ENCODE results near the gene ADRA2A. TPM values are rescaled to one million over a fixed set of nuclear protein-coding genes. Genes with fewer than 3 reads are reported as not detected.

The ADRA2A gene
- total RNA-seq (2021; ENCODE audit: unreplicated experiment) = 0.05 TPM
- 0.06 TPM for polyA plus RNA-seq (2012; ENCODE audit: insufficient read length)
- percentile 24 among the genes with signal in this experiment for Bru-seq, nascent RNA
- percentile 31 among the genes with signal in this experiment for BruChase-seq, experiment 1, labeled RNA remaining after a 2-hour chase
- BruChase-seq, experiment 2, labeled RNA remaining after a 6-hour chase = percentile 31 among the genes with signal in this experiment
- long read RNA-seq = 0 reads

- H3K27ac ChIP-seq (ENCODE audit: low read length) = no peak within 1 kb of the TSS
Observed at GRCh38 chr10:111076682-111077478, at the start of gene ADRA2A. Gene ADRA2A, plus strand, starts transcription at chr10:111077029. Its CDS starts 968 bp downstream, at chr10:111077997.

More at GRCh38 chr10:111076682-111077478, at the start of gene ADRA2A:
- Histone ChIP-seq H3K36me3 (ENCODE audit: control insufficient read depth, insufficient read depth, low read length) (no peaks in the 10 kb centered on the region), H3K4me1 (ENCODE audit: control insufficient read depth, insufficient read depth, low read length) (no peaks in the 10 kb centered on the region; the same call in 1 of the 2 replicates), H3K9me3 (ENCODE audit: control insufficient read depth, insufficient read depth, low read depth, low read length) (no peaks in the 10 kb centered on the region), H3K4me3 (ENCODE audit: low read depth in 2 of 2, low read length in 2 of 2) (peak within 1 kb of the TSS; percentile 43 to 64), H3K27me3 (ENCODE audit: control insufficient read depth, insufficient read depth, low read length) (peaks cover 29% of the 10 kb centered on the region)
- POLR2A ChIA-PET = no interaction called here
- in situ Hi-C loops (cut with HindIII; ENCODE audit: low pct_unique_long_range_greater_than_20kb, low sequenced_read_pairs) (no loop called here), intact Hi-C loops (cut with micrococcal nuclease; ENCODE audit: unreplicated experiment) (loop anchor here (5.0 to 10.0 kb wide), 3 partner anchors 285 to 1068 kb away; no protein-coding TSS in a partner anchor)
- DNase-seq (ENCODE audit: low read depth, low spot score) (no peak), ATAC-seq (peak; percentile 75)
- no TSS peak for BruUV-seq (replicated peaks)
- CTCF ChIA-PET = interaction anchor here (0.6 kb wide), 2 partner anchors 128 to 330 kb away, joined by 3 to 4 read pairs; no protein-coding TSS in a partner anchor
- no peak for TF ChIP-seq CTCF (IDR thresholded peaks at IDR 0.05)
- no peak for TF ChIP-seq REST (IDR thresholded peaks at IDR 0.05; ENCODE audit: insufficient read depth in 1 of 2, low read depth in 2 of 2, low read length in 1 of 2)
- TF ChIP-seq POLR2AphosphoS5 (IDR thresholded peaks at IDR 0.05; ENCODE audit: low read depth, low read length) = no peak
- TF ChIP-seq TCF7L2 (IDR thresholded peaks at IDR 0.05; ENCODE audit: low read depth, low read length) = no peak
- no peak for TF ChIP-seq SIN3A (IDR thresholded peaks at IDR 0.05; ENCODE audit: borderline replicate concordance, insufficient read depth, low read depth, low read length)

Data from Panc1 (cell line).